ENCODE data around the gene CORO1C.

CORO1C gene

GRCh38 chr12:108649126-108649525, 82.2 kb downstream of the CORO1C start:
- DNase-seq (ENCODE audit: low read depth, low spot score) = no peak

- no peak for DNase-seq (ENCODE audit: low read depth, low spot score)
These were observed 82.9 kb downstream of the CORO1C start for GRCh38 chr12:108648371-108648770.

GRCh38 chr12:108647585-108648287, 83.6 kb downstream of the CORO1C start:
- no peak for DNase-seq (ENCODE audit: low read depth, low spot score)

DNA sequence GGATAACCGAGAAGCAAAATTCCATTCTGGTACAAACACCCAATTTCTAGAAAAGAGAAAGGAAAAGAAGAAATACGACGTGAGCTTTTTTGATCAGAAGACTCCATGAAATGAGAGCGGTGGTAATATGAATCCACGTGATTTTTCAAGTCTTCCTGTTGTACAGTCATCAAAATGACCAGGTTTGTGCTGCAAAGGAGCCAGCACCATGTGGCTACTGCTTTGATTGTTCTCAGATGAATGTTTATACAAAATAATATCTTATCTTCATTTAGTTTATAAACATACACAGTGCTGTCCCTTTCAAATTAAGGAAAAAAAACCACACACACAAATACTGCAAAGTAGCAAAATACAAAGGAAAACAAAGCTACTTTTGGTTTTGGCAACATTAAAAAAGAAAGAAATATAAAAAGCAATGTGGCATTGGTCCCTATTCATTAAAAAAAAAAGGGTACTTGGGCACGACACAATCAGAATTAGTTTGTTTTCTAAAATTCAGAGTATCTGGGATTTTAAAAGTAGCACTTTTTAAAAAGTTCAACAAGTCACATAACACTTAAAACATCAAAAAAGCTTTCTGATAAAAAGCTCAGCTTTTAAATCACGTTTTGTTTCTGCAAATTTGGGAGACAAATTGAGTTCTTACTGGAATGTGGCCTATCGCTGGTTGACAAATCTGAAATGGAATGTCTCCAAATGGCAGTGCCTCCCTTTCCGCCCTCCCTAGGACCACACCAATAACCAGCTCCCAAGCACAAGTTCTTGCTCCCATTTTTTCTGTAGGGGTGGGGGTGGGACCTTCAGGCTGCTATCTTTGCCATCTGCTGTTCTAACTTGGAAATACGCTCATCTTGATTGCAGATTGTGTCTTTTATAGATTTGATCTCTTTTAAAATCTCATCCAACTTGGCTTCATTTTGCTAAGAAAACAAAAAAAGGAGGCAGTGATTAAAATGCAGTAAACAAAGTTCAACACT, 84.4 kb downstream of the CORO1C start:
- DNase-seq (ENCODE audit: low read depth, low spot score) = no peak

GRCh38 chr12:108645686-108646599, 85.4 kb downstream of the CORO1C start:
- no peak for DNase-seq (ENCODE audit: low read depth, low spot score)

DNA sequence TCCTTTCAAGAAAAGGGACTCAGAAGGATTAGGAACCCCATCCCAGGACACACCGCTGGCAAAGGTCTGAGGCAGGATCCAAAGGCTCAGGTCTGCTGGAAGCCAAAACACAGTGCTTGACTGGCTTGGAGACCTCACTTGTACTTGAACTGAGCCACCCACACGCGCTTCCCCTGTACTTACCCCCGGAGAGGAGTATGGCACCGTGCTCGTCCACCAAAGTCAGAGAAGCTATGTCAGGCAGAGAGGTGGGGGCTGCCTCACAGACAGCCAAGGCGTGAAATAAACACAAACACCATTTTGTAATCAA, 86.6 kb downstream of the CORO1C start:
- no peak for DNase-seq (ENCODE audit: low read depth, low spot score)

DNA sequence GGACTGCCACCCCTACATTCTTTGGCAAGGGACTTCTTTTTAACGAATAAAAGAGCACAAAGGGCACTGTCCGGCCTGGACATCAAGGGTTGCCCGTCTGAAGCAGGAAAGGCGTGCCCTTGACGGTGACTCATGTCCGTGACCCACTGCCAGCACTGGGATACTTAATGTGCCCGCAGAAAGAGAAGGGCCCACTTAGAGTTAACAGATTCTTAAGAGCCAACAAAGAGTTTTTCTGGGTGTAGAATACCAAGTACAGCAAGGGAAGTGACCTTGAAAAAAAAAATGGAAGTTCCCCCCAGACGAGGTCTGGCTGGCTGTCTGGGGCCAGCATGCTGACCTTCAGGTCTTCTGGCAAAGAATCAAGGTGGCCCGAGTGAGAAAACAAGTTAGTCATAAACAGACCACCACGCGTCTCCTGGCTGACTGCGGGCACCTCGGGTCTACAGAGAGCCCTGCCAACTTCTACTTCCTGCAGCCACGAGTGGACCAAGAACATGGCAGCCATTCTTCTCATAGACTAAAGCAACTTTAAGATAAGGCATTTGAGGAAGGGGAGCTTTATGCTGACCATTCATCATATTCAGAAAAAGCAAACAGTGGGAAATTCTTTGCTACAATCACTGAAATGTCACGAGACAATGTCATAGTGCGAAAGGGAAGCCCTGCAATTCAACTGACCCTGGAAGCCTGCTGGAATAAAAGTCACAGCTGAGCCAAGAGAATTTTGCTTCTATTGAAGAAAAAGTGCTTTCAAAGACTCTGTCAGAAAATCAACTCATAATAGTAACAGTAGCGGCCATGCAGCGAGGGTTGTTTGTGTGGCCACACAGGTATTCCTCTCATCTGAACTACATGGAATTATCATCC, 87.1 kb downstream of the CORO1C start:
- no peak for DNase-seq (ENCODE audit: low read depth, low spot score)

- no peak for DNase-seq (ENCODE audit: low read depth, low spot score)
These were observed 88.2 kb downstream of the CORO1C start for GRCh38 chr12:108642899-108643654.

GRCh38 chr12:108642269-108642870, 88.9 kb downstream of the CORO1C start:
- DNase-seq (ENCODE audit: low read depth, low spot score) = no peak

DNA sequence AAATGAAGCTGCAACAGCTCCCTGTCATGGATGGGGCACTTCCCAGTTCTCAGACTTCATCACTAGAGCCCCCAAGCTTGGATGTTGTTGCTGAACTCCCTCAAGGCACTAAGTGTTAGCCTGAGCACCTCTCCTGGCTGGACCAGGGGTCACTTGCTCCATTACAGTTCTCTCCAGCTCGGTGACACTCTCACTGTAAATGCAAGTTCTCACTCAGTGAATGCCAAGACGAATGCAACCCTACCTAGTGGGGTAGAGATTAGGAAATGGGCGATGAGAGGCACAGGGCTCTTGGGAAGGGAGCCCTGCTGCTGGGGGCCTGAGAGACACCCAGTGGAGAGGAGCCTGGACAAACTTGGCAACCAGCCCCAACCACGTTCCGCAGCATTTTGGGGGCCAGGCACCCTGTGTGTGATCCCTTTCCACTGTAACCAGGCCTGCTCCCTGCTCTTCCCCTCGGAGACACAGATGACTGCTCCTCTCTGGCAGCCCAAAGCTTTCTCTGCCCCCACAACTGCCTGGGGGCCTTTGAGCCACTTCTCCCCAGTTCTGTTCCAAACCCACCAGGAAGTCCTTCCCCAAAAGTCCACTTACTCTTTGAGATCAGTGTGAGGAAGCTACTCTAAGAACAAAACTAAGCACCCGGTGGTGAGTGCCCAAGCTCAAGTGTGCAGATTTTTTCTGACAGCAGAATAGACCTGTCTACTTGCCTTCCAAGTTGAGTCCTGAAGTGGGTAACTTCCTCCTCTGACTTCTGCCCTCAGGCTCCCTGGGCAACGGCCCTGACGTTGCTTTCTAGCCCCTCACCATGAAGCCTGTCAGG, 89.7 kb downstream of the CORO1C start:
- no peak for DNase-seq (ENCODE audit: low read depth, low spot score)

DNA sequence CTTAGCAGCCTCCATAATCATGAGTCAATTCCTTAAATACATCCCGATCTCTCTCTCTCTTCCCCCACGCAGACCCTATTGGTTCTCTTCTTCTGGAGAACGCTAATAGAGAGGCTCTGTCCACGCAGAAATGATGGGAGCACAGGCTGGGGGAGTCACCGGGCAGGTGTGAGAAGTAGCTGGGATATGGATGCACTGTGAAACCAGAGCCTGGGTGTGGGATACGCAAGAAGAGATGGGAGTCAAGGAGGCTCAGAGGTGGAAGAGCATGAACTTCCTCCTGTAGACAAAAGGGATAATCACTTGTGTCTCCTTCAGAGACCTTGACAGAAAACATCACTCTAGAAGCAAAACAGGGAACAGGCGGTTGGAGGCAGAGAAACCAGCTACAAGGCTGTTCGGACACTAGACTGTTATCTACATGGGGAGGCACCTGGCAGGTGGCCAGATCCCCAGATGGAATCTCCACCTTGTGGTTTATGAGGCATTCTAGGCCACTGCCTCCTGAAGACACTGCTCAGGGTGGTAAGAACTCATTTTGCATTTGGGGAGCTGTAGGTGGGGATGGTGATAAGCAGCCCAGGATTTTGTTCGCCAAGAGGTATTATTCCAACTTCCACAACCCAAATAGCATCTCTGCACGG, 90.4 kb downstream of the CORO1C start:
- DNase-seq (ENCODE audit: low read depth, low spot score) = no peak

GRCh38 chr12:108638997-108639822, 92.1 kb downstream of the CORO1C start:
- no peak for DNase-seq (ENCODE audit: low read depth, low spot score)

DNA sequence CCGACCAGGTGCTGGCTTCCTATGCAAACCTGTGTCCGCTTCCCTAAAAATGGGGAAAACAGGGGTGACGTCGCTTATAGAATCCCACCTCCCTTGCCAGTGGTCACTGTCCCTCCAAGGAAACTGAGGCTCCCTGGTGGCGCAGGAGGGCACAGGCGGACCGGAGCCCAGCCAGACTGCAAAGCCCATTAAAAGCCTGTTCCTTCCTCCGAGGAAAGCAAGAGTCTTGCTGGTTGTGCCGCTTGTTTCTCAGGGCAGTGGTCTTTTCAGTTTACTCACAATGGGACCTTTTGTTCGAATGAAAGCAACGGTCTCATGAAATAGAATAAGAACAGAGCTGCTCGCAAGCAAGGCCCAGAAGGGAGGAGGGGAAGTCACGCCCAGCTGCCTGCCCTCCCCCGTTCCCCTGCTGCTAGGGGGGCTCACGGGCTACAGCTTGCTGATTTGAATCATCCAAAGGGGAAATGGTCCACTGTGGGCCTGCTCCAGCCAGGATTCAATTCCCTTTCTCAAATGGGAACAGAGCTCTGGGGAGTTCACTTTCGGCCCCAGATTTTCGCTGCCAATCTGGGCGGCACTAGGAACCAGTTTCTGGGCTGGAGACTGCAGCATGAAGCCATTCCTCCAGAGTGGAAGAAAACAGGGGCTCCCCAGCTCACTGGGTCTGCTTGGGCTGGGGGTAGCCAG, 93.0 kb downstream of the CORO1C start:
- no peak for DNase-seq (ENCODE audit: low read depth, low spot score)

- no peak for DNase-seq (ENCODE audit: low read depth, low spot score)
These were observed 93.9 kb downstream of the CORO1C start for GRCh38 chr12:108637222-108637971.

DNA sequence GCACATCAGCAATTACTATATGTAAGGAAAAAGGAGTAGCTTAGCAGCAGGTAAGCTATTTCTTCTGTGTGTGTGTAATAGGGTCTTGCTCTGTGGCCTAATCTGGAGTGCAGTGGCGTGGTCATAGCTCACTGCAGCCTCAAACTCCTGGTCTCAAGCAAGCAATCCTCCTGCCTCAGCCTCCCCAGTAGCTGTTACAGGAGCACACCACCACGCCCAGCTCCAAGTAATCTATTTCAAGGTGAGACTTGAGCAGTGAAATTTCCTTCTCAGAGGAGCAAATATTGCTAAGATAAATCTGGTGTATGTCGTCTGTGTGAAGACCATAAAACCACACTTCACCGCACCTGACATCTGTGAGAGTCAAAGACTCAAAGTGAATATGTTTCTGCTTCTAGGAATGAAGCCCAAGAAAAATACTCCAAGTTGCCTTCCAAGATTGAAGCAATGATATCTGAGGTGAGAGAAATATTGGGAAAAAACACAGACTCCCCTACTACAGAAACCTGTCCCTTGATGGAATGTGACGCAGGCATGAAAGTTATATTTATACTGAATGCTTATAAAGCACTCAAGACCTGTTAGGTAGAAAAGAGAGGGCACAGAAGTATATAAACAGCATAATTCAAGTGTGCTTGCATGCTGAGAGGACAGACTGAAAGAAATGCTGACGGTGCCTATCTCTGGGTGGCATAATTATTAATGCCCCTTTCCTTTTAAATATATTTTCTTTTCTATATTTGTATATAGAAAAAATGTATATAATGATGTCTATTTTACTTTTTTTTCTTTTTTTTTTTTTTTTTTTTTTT, 95.1 kb downstream of the CORO1C start:
- DNase-seq (ENCODE audit: low read depth, low spot score) = no peak

Data from brain pericyte (primary cell).